ENCODE results near the gene ADGRV1.

DNA sequence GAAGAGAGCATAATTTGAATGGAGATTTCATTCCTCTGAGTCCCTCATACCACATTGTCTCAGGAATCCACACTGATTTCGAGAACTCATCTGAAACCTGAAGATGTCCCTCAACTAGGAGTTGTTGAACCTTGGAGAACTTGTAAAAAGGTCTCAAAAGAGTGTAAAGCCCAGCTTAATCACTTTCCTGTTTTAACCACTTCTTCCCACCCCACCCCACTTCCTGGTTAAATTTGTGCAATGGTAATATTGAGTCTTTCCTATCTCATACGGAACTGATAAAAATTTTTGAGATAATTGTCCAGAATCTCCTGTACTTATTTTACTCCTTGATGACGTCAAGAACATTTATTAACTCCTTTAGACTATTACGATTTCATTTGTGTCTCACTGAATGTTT, 583.8 kb downstream of the ADGRV1 start:
- TF ChIP-seq POLR2A (IDR thresholded peaks at IDR 0.05), result no peak
- TF ChIP-seq, protein P1, sequence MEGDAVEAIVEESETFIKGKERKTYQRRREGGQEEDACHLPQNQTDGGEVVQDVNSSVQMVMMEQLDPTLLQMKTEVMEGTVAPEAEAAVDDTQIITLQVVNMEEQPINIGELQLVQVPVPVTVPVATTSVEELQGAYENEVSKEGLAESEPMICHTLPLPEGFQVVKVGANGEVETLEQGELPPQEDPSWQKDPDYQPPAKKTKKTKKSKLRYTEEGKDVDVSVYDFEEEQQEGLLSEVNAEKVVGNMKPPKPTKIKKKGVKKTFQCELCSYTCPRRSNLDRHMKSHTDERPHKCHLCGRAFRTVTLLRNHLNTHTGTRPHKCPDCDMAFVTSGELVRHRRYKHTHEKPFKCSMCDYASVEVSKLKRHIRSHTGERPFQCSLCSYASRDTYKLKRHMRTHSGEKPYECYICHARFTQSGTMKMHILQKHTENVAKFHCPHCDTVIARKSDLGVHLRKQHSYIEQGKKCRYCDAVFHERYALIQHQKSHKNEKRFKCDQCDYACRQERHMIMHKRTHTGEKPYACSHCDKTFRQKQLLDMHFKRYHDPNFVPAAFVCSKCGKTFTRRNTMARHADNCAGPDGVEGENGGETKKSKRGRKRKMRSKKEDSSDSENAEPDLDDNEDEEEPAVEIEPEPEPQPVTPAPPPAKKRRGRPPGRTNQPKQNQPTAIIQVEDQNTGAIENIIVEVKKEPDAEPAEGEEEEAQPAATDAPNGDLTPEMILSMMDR (IDR thresholded peaks at IDR 0.05), result no peak

All from tibial nerve (tissue), 3 donors.